ENCODE results near the gene FEV. TPM values are rescaled to one million over a fixed set of nuclear protein-coding genes. Genes with fewer than 3 reads are reported as not detected.

FEV gene
- total RNA-seq, 4 donors from 2014 or later: not detected

DNA sequence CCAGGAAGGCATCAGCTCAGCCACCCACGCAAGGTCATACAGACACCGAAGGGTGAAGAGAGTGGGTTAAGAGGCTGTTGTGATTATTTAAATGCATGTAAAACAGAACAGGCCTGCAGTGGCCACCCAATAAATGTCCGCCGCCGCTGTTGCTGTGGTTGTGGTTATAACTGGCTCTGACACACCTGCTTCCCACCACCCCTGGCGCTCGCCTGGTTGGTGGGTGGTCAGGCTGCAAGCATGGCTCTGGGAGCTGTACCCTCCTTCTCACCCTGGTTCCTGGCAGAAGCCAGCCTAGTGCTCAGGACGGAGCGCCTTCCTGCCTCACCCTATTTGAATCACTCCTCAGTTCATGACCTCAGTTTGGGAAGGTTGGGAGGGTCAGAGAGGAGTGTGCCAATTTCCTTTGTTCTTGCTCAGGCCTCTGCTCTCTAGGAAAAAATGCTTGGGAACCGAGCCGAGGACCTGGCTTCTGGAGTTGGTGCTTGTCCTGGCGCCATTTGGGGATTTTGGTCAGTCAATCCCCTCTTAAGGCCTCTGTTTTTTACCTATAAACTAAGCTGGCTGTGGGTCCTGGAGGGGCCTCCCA, 13.5 kb upstream of the FEV start:
- 57 to 66% methylated on average over 11 to 12 of the region's 12 CpGs for WGBS, 2 donors
- Histone ChIP-seq H3K9me3 (no peaks in the 10 kb centered on the region), H3K27ac (no peak overlapping the region), H3K4me1 (peaks cover 0 to 51% (median 25%) of the 10 kb centered on the region in 4 donors), H3K4me3 (no peak overlapping the region), H3K36me3 (no peaks in the 10 kb centered on the region), H3K27me3 (peaks cover 0 to 92% of the 10 kb centered on the region in 2 donors)
- TF ChIP-seq POLR2A (IDR thresholded peaks at IDR 0.05) (no peak), CTCF (IDR thresholded peaks at IDR 0.05) (no peak), EP300 (IDR thresholded peaks at IDR 0.05) (peak in 1 of 2 donors; percentile 15)
- DNase-seq (ENCODE audit: low spot score in 2 of 2): no peak

GRCh38 chr2:218997731-218998130, 12.7 kb upstream of the FEV start:
- no peak overlapping the region for H3K4me3 ChIP-seq
- peaks cover 0 to 92% of the 10 kb centered on the region in 2 donors for H3K27me3 ChIP-seq
- WGBS, 2 donors: 21 to 27% methylated on average over 2 of the region's 2 CpGs
- H3K9me3 ChIP-seq: no peaks in the 10 kb centered on the region
- DNase-seq (ENCODE audit: low spot score in 2 of 2): no peak
- H3K4me1 ChIP-seq: peaks cover 0 to 52% (median 26%) of the 10 kb centered on the region in 4 donors
- H3K36me3 ChIP-seq: no peaks in the 10 kb centered on the region
- TF ChIP-seq POLR2A (IDR thresholded peaks at IDR 0.05) (no peak), EP300 (IDR thresholded peaks at IDR 0.05) (no peak), CTCF (IDR thresholded peaks at IDR 0.05) (no peak)
- H3K27ac ChIP-seq: no peak overlapping the region

GRCh38 chr2:218996937-218997336, 12.0 kb upstream of the FEV start:
- no peaks in the 10 kb centered on the region for H3K36me3 ChIP-seq
- peaks cover 0 to 48% (median 19%) of the 10 kb centered on the region in 4 donors for H3K4me1 ChIP-seq
- no peaks in the 10 kb centered on the region for H3K9me3 ChIP-seq
- no peak for TF ChIP-seq CTCF (IDR thresholded peaks at IDR 0.05)
- TF ChIP-seq POLR2A (IDR thresholded peaks at IDR 0.05): no peak
- no peak for TF ChIP-seq EP300 (IDR thresholded peaks at IDR 0.05)
- peak overlapping the region in 1 of 4 donors; percentile 59 for H3K27ac ChIP-seq
- 70 to 71% methylated on average over 4 of the region's 4 CpGs for WGBS, 2 donors
- peaks cover 0 to 92% of the 10 kb centered on the region in 2 donors for H3K27me3 ChIP-seq
- H3K4me3 ChIP-seq: no peak overlapping the region
- DNase-seq (ENCODE audit: low spot score in 2 of 2): no peak

GRCh38 chr2:218995972-218996711, 11.2 kb upstream of the FEV start:
- TF ChIP-seq CTCF (IDR thresholded peaks at IDR 0.05) (peak; percentile 83 to 95 (median 89)), POLR2A (IDR thresholded peaks at IDR 0.05) (peak in 1 of 2 donors; percentile 68), EP300 (IDR thresholded peaks at IDR 0.05) (peak; percentile 70 to 92)
- H3K27ac ChIP-seq: peak overlapping the region in 1 of 4 donors; percentile 59
- H3K9me3 ChIP-seq: no peaks in the 10 kb centered on the region
- DNase-seq (ENCODE audit: low spot score in 2 of 2): peak; percentile 62 to 82
- peak overlapping the region in 3 of 4 donors; percentile 5 to 39 (median 24) for H3K4me3 ChIP-seq
- no peaks in the 10 kb centered on the region for H3K36me3 ChIP-seq
- peaks cover 0 to 92% of the 10 kb centered on the region in 2 donors for H3K27me3 ChIP-seq
- WGBS, 2 donors: 8% methylated on average over 28 to 37 of the region's 43 CpGs
- H3K4me1 ChIP-seq: peaks cover 0 to 44% (median 16%) of the 10 kb centered on the region in 4 donors

GRCh38 chr2:218995561-218995960, 10.6 kb upstream of the FEV start:
- no peaks in the 10 kb centered on the region for H3K9me3 ChIP-seq
- no peak for DNase-seq (ENCODE audit: low spot score in 2 of 2)
- no peaks in the 10 kb centered on the region for H3K36me3 ChIP-seq
- H3K27me3 ChIP-seq: peaks cover 0 to 92% of the 10 kb centered on the region in 2 donors
- no peak overlapping the region for H3K4me3 ChIP-seq
- 21 to 22% methylated on average over 8 of the region's 8 CpGs for WGBS, 2 donors
- H3K27ac ChIP-seq: peak overlapping the region in 1 of 4 donors; percentile 26
- no peak for TF ChIP-seq POLR2A (IDR thresholded peaks at IDR 0.05)
- no peak for TF ChIP-seq CTCF (IDR thresholded peaks at IDR 0.05)
- no peak for TF ChIP-seq EP300 (IDR thresholded peaks at IDR 0.05)
- peaks cover 0 to 43% (median 16%) of the 10 kb centered on the region in 4 donors for H3K4me1 ChIP-seq
